ENCODE results near the gene ESR1.

The ESR1 gene

DNA sequence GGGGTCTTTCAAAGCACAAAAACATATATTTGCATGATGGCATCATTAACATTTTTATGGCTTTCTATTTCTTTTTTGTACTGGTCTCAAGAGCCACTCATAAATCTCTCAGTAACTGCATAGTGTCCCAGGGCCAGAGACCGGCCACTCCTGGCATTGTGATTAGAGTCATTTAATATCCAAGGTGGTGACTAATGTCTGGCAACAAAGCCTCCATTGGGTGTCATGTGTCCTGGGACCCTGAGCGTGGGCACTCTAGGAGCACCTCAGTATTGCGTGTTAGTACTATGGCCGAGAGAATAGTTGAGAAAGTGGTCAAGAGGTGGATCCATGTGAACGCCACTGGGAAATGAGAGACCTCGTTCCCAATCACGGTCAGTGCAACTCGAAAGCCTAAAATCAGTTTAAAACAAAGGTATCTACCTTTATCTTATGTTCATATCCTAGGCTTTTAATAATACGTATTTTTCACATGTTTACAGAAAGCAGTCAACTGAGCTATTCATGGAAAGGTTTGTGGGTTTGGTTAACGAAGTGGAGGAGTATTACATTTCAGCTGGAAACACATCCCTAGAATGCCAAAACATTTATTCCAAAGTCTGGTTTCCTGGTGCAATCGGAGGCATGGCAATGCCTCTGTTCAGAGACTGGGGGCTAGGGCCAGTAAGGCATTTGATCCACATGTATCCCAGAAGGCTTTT, 2.7 kb upstream of the ESR1 start:
- H3K4me3 ChIP-seq (ENCODE audit: low read length), result no peak overlapping the region
- TF ChIP-seq ZNF274 (IDR thresholded peaks at IDR 0.05; ENCODE audit: low read depth, low read length), result no peak

- no peak overlapping the region for H3K4me3 ChIP-seq (ENCODE audit: low read length)
- no peak for TF ChIP-seq ZNF274 (IDR thresholded peaks at IDR 0.05; ENCODE audit: low read depth, low read length)
Observed at GRCh38 chr6:151805286-151805840, 2.1 kb upstream of the ESR1 start.

- no peak for TF ChIP-seq ZNF274 (IDR thresholded peaks at IDR 0.05; ENCODE audit: low read depth, low read length)
- no peak overlapping the region for H3K4me3 ChIP-seq (ENCODE audit: low read length)
Observed at GRCh38 chr6:151806757-151807512, 547 bp upstream of the ESR1 start.

DNA sequence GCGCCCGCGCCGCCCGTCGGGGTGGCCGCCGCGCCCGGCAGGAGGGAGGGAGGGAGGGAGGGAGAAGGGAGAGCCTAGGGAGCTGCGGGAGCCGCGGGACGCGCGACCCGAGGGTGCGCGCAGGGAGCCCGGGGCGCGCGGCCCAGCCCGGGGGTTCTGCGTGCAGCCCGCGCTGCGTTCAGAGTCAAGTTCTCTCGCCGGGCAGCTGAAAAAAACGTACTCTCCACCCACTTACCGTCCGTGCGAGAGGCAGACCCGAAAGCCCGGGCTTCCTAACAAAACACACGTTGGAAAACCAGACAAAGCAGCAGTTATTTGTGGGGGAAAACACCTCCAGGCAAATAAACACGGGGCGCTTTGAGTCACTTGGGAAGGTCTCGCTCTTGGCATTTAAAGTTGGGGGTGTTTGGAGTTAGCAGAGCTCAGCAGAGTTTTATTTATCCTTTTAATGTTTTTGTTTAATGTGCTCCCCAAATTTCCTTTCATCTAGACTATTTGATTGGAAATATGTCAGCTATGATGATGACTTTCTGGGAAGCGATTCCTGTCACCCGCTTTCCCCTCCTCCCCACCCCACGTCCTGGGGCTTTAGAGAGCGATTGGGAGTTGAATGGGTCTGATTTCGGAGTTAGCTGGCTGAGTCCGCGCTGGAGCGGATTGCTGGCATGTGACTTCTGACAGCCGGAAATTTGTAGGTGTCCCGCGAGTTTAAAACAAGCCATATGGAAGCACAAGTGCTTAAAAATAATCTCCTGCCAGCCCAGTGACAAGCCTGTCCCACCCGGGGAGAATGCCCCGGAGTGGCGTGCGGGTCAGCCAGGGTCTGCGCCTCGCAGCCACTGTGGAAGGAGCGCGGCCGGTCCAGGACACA, 1.1 kb downstream of the ESR1 start:
- no peak for TF ChIP-seq ZNF274 (IDR thresholded peaks at IDR 0.05; ENCODE audit: low read depth, low read length)

GRCh38 chr6:151811081-151811480, 3.6 kb downstream of the ESR1 start:
- TF ChIP-seq ZNF274 (IDR thresholded peaks at IDR 0.05; ENCODE audit: low read depth, low read length), result no peak
- no peak overlapping the region for H3K4me3 ChIP-seq (ENCODE audit: low read length)

More for the DNA sequence above, 1.1 kb downstream of the ESR1 start:
- H3K4me3 ChIP-seq (ENCODE audit: low read length), result no peak overlapping the region

DNA sequence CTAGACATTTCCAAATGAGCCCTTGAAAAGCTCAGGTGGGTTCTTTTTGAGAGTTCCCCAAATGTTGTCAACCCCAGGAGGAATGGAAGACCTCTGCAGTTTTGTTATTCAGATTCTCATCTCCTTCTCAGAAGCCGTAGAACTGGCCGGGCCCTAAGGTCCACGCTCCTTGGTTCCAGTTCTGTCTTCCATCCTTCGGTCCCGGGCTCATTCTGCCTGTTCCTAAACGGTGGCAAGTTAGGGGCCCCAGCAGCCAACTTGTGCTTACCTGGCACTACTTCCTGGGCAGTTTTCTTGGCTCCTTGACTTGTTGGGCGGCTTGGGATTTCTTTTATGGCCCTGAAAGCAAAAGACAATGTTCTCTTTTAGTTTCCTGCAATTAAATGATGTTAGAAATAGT, 6.4 kb downstream of the ESR1 start:
- TF ChIP-seq ZNF274 (IDR thresholded peaks at IDR 0.05; ENCODE audit: low read depth, low read length), result no peak
- H3K4me3 ChIP-seq (ENCODE audit: low read length), result no peak overlapping the region

- TF ChIP-seq ZNF274 (IDR thresholded peaks at IDR 0.05; ENCODE audit: low read depth, low read length), result no peak
- no peak overlapping the region for H3K4me3 ChIP-seq (ENCODE audit: low read length)
Observed at GRCh38 chr6:151814614-151815013, 7.1 kb downstream of the ESR1 start.

DNA sequence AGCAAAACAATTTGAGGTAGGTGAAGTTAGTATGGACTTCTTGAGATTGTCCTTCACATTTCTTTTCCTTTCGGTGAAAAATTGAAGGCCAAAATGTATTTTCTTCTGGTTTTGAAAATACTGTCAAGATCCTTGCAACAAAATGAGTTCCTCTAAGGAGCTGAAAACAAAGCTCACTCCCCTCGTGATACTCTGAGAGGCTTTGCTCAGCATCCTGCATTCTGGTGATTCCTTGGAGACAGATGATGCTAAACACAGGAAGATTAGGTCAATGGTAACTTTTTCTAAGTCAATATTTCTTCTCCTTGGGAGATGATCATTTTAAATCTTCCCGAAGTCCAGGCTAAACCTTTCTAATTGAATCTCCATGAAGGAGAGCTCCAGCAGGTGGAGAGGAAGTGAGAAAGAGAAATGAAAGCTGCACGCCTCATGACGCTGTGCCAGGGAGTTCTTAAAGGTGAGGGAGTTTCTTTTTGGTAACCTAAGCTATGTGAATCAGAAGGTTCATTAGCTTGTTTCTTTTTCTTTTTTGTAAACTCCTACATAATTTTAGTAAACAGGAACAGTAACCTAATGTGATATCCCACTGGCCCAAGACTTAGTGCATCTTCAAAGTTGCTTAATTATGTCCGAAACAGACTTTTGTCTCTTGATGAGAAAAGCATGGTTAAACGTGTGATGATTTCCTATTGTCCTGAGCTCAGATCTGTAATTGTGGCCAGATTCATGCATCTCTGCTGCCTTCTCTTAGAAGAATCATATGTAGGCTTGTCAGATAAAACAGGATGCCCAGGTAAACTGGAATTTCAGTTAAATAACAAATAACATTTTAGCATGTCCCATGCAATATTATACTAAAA, 15.0 kb downstream of the ESR1 start:
- no peak for TF ChIP-seq ZNF274 (IDR thresholded peaks at IDR 0.05; ENCODE audit: low read depth, low read length)

DNA sequence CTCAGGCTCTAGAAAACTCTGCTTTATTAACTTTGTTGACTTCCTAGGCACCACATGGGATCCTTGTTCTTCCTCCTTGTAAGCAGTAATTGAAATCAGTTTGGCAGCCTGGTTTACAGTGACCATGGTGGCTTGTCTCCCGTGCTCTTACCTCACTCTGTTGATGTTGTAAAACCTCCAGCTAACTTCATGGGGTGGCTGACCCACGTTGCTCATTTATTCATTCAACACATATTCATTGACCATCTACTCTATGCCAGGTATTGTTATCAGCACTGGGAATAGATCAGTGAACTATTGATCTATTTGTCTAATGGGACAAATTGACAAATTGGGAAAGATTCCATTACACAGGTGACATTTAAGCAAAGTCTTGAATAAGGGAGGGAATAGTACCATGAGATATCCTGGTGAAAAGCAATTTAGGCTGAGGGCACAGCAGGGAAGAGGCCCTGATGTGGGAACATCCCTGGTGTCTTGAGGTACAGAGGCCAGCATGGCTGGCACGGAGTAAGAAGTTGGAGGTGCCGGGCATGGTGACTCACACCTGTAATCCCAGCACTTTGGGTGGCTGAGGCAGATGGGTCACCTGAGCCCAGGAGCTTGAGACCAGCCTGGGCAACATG, 19.1 kb downstream of the ESR1 start:
- TF ChIP-seq ZNF274 (IDR thresholded peaks at IDR 0.05; ENCODE audit: low read depth, low read length), result no peak
- no peak overlapping the region for H3K4me3 ChIP-seq (ENCODE audit: low read length)

More for the DNA sequence above, 15.0 kb downstream of the ESR1 start:
- no peak overlapping the region for H3K4me3 ChIP-seq (ENCODE audit: low read length)

- no peak overlapping the region for H3K4me3 ChIP-seq (ENCODE audit: low read length)
- TF ChIP-seq ZNF274 (IDR thresholded peaks at IDR 0.05; ENCODE audit: low read depth, low read length), result no peak
Observed at GRCh38 chr6:151832710-151833109, 25.2 kb downstream of the ESR1 start.

DNA sequence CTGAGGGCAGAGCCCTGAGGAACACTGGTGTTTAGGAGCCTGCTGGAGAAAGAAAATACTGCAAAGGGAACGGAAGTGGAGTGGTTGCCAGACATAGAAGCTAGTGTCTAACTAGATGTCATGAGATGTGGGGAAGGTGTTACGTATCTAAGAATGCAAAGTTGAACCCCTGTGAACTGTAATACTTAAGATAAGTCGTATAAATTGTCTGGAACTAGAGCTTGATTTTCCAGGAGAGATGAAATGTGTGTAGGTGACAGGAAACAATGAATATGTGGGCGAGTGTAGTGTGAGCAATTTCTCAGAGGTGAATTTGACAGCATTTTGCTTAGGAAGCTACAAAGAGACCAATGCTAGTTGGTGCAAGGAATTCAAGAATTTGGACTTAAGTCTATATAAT, 27.9 kb downstream of the ESR1 start:
- no peak for TF ChIP-seq ZNF274 (IDR thresholded peaks at IDR 0.05; ENCODE audit: low read depth, low read length)
- H3K4me3 ChIP-seq (ENCODE audit: low read length), result no peak overlapping the region

GRCh38 chr6:151837223-151837622, 29.7 kb downstream of the ESR1 start:
- H3K4me3 ChIP-seq (ENCODE audit: low read length), result no peak overlapping the region
- TF ChIP-seq ZNF274 (IDR thresholded peaks at IDR 0.05; ENCODE audit: low read depth, low read length), result no peak

GRCh38 chr6:151842816-151843215, 35.3 kb downstream of the ESR1 start:
- TF ChIP-seq ZNF274 (IDR thresholded peaks at IDR 0.05; ENCODE audit: low read depth, low read length), result no peak
- H3K4me3 ChIP-seq (ENCODE audit: low read length), result no peak overlapping the region

All from GM08714 (cell line).